Thyroid gland (tissue), 4 donors: ENCODE data around the gene KCNA5. TPM values are rescaled to one million over a fixed set of nuclear protein-coding genes. Genes with fewer than 3 reads are reported as not detected.

Experiments used
- DNase-seq, 2 donors: peaks; one replicate each; pipeline ENCODE4 v3.0.0-alpha.2; 2019
- H3K27ac ChIP-seq, 3 donors: fragments of 200-600 bp; sonication (generic); 1 replicate in 2 of 3; 2 replicates in 1 of 3; pipeline ENCODE4 v1.5.1; 2016 to 2019; ENCODE audit warnings: mild to moderate bottlenecking in 1 of 3, moderate library complexity in 1 of 3
- H3K27me3 ChIP-seq: fragments of 200-600 bp; sonication (generic); one replicate; pipeline ENCODE4 v1.5.1; 2019
- H3K36me3 ChIP-seq, 2 donors: fragments of 200-600 bp; sonication (generic); one replicate each; pipeline ENCODE4 v1.5.1; 2016 to 2019
- H3K4me1 ChIP-seq, 2 donors: fragments of 200-600 bp; sonication (generic); one replicate each; pipeline ENCODE4 v1.5.1; 2017 to 2019
- H3K4me3 ChIP-seq, 3 donors: fragments of 200-600 bp; sonication (generic); replicated peaks in 1 of 3; 1 replicate in 2 of 3; 2 replicates in 1 of 3; pipeline ENCODE4 v1.5.1; 2016; ENCODE audit warnings: mild to moderate bottlenecking in 1 of 3
- H3K9me3 ChIP-seq: fragments of 200-600 bp; sonication (generic); one replicate; pipeline ENCODE4 v1.5.1; 2017
- POLR2A ChIP-seq, 2 donors: fragments of 450-650 bp; IDR thresholded peaks; one replicate each; pipeline ENCODE4 v1.6.1; 2017; ENCODE audit warnings: antibody characterized with exemption in 2 of 2, mild to moderate bottlenecking in 2 of 2, moderate library complexity in 1 of 2
- WGBS, 2 donors: methylation state at CpG; one replicate each; pipeline ENCODE4 v1.1.5; 2017; 5-methylcytosine and 5-hydroxymethylcytosine counted together
- intact Hi-C: fragments of 100-400 bp; cut with DNase I; formaldehyde crosslinking; loops from one replicate; pipeline ENCODE4 v1.15.1; 2023
- total RNA-seq, 4 donors: library from RNA; depleted of rRNA; stranded (reverse); fragments of >200 nt; gene quantifications; one replicate each; pipeline ENCODE4 v1.2.3, GENCODE V29; 2016
- TF ChIP-seq, protein P1 (sequence below), 6 experiments: fragments of 200-600 bp in 3 of 6; fragments of 450-650 bp in 3 of 6; sonication (generic) in 3 of 6; IDR thresholded peaks; one replicate each; pipeline ENCODE4 v1.5.1; 2016 to 2019; ENCODE audit warnings: antibody characterized with exemption in 6 of 6, mild to moderate bottlenecking in 2 of 6, inconsistent platforms in 1 of 6, moderate library complexity in 1 of 6

The KCNA5 gene
- total RNA-seq, 4 donors from 2014 or later, result 0.40 to 1.0 (median 0.76) TPM

DNA sequence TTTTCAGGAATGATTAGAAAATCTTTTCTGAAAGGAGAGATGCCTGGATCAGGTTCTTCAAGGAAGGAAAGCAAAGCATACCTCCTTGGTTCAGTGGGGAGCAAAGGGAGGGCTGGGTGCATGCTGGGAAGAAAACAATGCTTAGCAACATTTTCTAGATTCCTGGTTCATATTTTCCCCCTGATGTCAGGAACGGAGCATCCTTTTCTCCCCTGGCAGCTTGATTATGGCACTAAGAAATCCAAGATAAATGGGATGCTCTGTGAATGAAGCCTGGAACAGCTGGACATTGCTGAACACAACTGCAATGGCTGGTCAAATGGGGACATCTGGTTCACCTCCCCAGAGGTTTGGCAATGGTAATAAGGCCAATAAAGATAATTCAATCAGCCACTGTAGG, 50.9 kb downstream of the KCNA5 start:
- 35 to 47% methylated on average over 1 of the region's 1 CpG for WGBS, 2 donors
- intact Hi-C loops, result no loop called here
- no peaks in the 10 kb centered on the region for H3K4me1 ChIP-seq

DNA sequence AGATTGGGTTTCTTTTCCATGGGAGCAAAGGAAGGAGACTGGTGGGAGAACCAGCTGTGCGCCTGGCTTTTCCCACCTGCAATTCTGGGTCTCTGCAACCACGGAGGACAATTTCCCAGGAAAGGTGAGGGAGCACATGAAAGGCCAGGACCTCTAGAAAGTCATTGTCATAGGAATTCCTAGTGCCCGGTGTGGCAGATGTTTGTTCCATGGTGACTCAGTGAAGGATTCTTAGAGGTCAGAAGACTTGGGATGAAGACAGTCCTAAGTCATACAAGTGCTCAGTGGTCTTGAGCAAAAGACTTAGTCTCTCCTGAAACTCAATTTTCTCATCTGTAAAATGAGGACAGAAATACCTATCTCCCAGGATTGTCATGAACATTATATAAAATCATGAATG, 51.3 kb downstream of the KCNA5 start:
- TF ChIP-seq, protein P1, sequence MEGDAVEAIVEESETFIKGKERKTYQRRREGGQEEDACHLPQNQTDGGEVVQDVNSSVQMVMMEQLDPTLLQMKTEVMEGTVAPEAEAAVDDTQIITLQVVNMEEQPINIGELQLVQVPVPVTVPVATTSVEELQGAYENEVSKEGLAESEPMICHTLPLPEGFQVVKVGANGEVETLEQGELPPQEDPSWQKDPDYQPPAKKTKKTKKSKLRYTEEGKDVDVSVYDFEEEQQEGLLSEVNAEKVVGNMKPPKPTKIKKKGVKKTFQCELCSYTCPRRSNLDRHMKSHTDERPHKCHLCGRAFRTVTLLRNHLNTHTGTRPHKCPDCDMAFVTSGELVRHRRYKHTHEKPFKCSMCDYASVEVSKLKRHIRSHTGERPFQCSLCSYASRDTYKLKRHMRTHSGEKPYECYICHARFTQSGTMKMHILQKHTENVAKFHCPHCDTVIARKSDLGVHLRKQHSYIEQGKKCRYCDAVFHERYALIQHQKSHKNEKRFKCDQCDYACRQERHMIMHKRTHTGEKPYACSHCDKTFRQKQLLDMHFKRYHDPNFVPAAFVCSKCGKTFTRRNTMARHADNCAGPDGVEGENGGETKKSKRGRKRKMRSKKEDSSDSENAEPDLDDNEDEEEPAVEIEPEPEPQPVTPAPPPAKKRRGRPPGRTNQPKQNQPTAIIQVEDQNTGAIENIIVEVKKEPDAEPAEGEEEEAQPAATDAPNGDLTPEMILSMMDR (IDR thresholded peaks at IDR 0.05), result no peak
- TF ChIP-seq POLR2A (IDR thresholded peaks at IDR 0.05), result no peak
- Histone ChIP-seq H3K27ac (no peak overlapping the region), H3K36me3 (no peaks in the 10 kb centered on the region), H3K4me3 (no peak overlapping the region), H3K4me1 (no peaks in the 10 kb centered on the region), H3K27me3 (no peaks in the 10 kb centered on the region), H3K9me3 (no peaks in the 10 kb centered on the region)
- 72 to 85% methylated on average over 3 of the region's 3 CpGs for WGBS, 2 donors
- DNase-seq, result no peak
- intact Hi-C loops, result no loop called here

More for the DNA sequence above, 50.9 kb downstream of the KCNA5 start:
- H3K36me3 ChIP-seq, result no peaks in the 10 kb centered on the region
- H3K9me3 ChIP-seq, result no peaks in the 10 kb centered on the region
- TF ChIP-seq, protein P1 (IDR thresholded peaks at IDR 0.05), result no peak
- TF ChIP-seq POLR2A (IDR thresholded peaks at IDR 0.05), result no peak
- no peak overlapping the region for H3K4me3 ChIP-seq
- DNase-seq, result no peak
- no peaks in the 10 kb centered on the region for H3K27me3 ChIP-seq
- H3K27ac ChIP-seq, result no peak overlapping the region

Other genes with a start within 250 kb of the KCNA5 start
- 1 to 10 TPM in 3 of 4 donors, under 1 TPM in 1; 0.27 to 3.9 (median 2.7) TPM for gene KCNA1, start 134.0 kb upstream of the KCNA5 start, total RNA-seq